SK-N-SH (cell line): ENCODE measurements around the gene FBXL2. TPM values are rescaled to one million over a fixed set of nuclear protein-coding genes. Genes with fewer than 3 reads are reported as not detected.

Source experiments
- CTCF ChIA-PET: fragments of 300-600, 350-600 bp; formaldehyde crosslinking; extraction: SDS; loops from one replicate; lab custom pipeline; 2021; lab: Yijun Ruan, JAX
- POLR2A ChIA-PET: fragments of 350-600 bp; sonication (Branson Sonifier 250); formaldehyde crosslinking; extraction: SDS; loops from one replicate; lab custom pipeline; 2020; ENCODE audit warnings: antibody characterized with exemption, inconsistent platforms; lab: Yijun Ruan, JAX
- DNase-seq: peaks from one replicate; pipeline ENCODE4 v3.0.0; 2012
- H2AFZ ChIP-seq: fragments of 200-600 bp; sonication (generic); 2 replicates; pipeline ENCODE4 v1.8.1; 2016; ENCODE audit warnings: antibody characterized with exemption, mild to moderate bottlenecking, low read depth
- H3F3A ChIP-seq: fragments of 200-600 bp; sonication (generic); replicated peaks from 2 replicates; pipeline ENCODE3; 2016; ENCODE audit warnings: antibody characterized with exemption, mild to moderate bottlenecking; ENCODE audit not compliant: insufficient read depth
- H3K27ac ChIP-seq, 2 experiments: fragments of 200-500 bp in 1 of 2; fragments of 200-600 bp in 1 of 2; sonication (Bioruptor generic) in 1 of 2; sonication (generic), shearing (Covaris generic) in 1 of 2; 2 replicates each; pipeline versions ENCODE4 v1.5.1 to v1.6.1; 2014 to 2016; ENCODE audit warnings: low read depth in 2 of 2, inconsistent platforms in 1 of 2, low read length in 1 of 2, mild to moderate bottlenecking in 1 of 2, mixed read lengths in 1 of 2
- H3K27me3 ChIP-seq: fragments of 200-600 bp; sonication (generic), shearing (Covaris generic); 2 replicates; pipeline ENCODE4 v1.6.1; 2016; ENCODE audit warnings: mixed run types; ENCODE audit not compliant: insufficient read depth
- H3K36me3 ChIP-seq, 2 experiments: fragments of 200-500 bp in 1 of 2; fragments of 200-600 bp in 1 of 2; sonication (Bioruptor generic) in 1 of 2; sonication (generic) in 1 of 2; replicated peaks in 1 of 2; 2 replicates each; pipeline versions ENCODE3 to v1.5.1; 2014 to 2016; ENCODE audit warnings: low read length in 1 of 2, mild to moderate bottlenecking in 1 of 2; ENCODE audit not compliant: insufficient read depth in 2 of 2, control insufficient read depth in 1 of 2
- H3K4me1 ChIP-seq, 2 experiments: fragments of 200-500 bp in 1 of 2; fragments of 200-600 bp in 1 of 2; sonication (Bioruptor generic) in 1 of 2; sonication (generic), shearing (Covaris generic) in 1 of 2; 2 replicates each; pipeline versions ENCODE4 v1.5.1 to v1.6.1; 2014 to 2016; ENCODE audit warnings: low read depth in 1 of 2, low read length in 1 of 2, mixed run types in 1 of 2; ENCODE audit not compliant: insufficient read depth in 2 of 2, control insufficient read depth in 1 of 2
- H3K4me2 ChIP-seq: fragments of 200-600 bp; sonication (generic), shearing (Covaris generic); 2 replicates; pipeline ENCODE4 v1.6.1; 2017; ENCODE audit warnings: mixed run types
- H3K4me3 ChIP-seq, 2 experiments: fragments of 200-500 bp in 1 of 2; fragments of 200-600 bp in 1 of 2; sonication (Bioruptor generic) in 1 of 2; sonication (generic), shearing (Covaris generic) in 1 of 2; 2 replicates each; pipeline versions ENCODE4 v1.5.1 to v1.8.1; 2014 to 2016; ENCODE audit warnings: low read depth in 2 of 2, inconsistent platforms in 1 of 2, low read length in 1 of 2, mild to moderate bottlenecking in 1 of 2, mixed read lengths in 1 of 2, moderate library complexity in 1 of 2
- H3K79me2 ChIP-seq: fragments of 200-600 bp; sonication (generic); 2 replicates; pipeline ENCODE4 v1.8.1; 2017; ENCODE audit warnings: mild to moderate bottlenecking; ENCODE audit not compliant: insufficient read depth
- H3K9ac ChIP-seq: fragments of 200-600 bp; sonication (generic); 2 replicates; pipeline ENCODE4 v1.6.1; 2017; ENCODE audit warnings: mixed run types
- H3K9me2 ChIP-seq: fragments of 200-600 bp; sonication (generic); 2 replicates; pipeline ENCODE4 v1.6.1; 2017; ENCODE audit warnings: mixed run types
- H3K9me3 ChIP-seq: fragments of 200-600 bp; sonication (generic); 2 replicates; pipeline ENCODE4 v1.6.1; 2017; ENCODE audit warnings: mixed run types, mild to moderate bottlenecking, moderate library complexity
- H4K20me1 ChIP-seq: fragments of 200-600 bp; sonication (generic); 2 replicates; pipeline ENCODE4 v1.6.1; 2017; ENCODE audit warnings: mild to moderate bottlenecking, mixed run types; ENCODE audit not compliant: insufficient read depth
- CTCF ChIP-seq: fragments of 200-600 bp; sonication (generic); IDR thresholded peaks from 2 replicates; pipeline ENCODE4 v1.6.1; 2017; ENCODE audit warnings: antibody characterized with exemption, mild to moderate bottlenecking, moderate library complexity
- ELF1 ChIP-seq: IDR thresholded peaks from 2 replicates; pipeline ENCODE4 v1.4.0; 2012
- FOXJ3 ChIP-seq: sonication (generic); formaldehyde crosslinking; IDR thresholded peaks from 2 replicates; pipeline ENCODE4 v1.5.1; 2020; ENCODE audit warnings: mild to moderate bottlenecking, missing genetic modification reagents
- GABPA ChIP-seq: IDR thresholded peaks from 2 replicates; pipeline ENCODE4 v1.4.0; 2012; ENCODE audit warnings: low read depth, mild to moderate bottlenecking
- JUND ChIP-seq: IDR thresholded peaks from 2 replicates; pipeline ENCODE4 v1.4.0; 2012
- MXI1 ChIP-seq: IDR thresholded peaks from 2 replicates; pipeline ENCODE4 v1.6.1; 2012; ENCODE audit warnings: mild to moderate bottlenecking, low read depth, low read length, improper control_type of control experiment
- RXRA ChIP-seq: IDR thresholded peaks from 2 replicates; pipeline ENCODE4 v1.4.0; 2012; ENCODE audit warnings: low read depth, mild to moderate bottlenecking, borderline replicate concordance
- SIN3A ChIP-seq: IDR thresholded peaks from 2 replicates; pipeline ENCODE4 v1.6.1; 2012; ENCODE audit warnings: low read depth, mild to moderate bottlenecking, low read length, moderate library complexity, borderline replicate concordance
- SMC3 ChIP-seq: IDR thresholded peaks from 2 replicates; pipeline ENCODE4 v1.6.1; 2012; ENCODE audit warnings: low read depth, low read length, improper control_type of control experiment
- YY1 ChIP-seq: IDR thresholded peaks from 2 replicates; pipeline ENCODE4 v1.4.0; 2012; ENCODE audit warnings: low read depth, mild to moderate bottlenecking
- WGBS: methylation state at CpG from one replicate; pipeline ENCODE4 v1.1.6; 2017; ENCODE audit warnings: low lambda C conversion rate; 5-methylcytosine and 5-hydroxymethylcytosine counted together
- polyA plus RNA-seq, 3 experiments: library from polyadenylated mRNA; depleted of rRNA; stranded (reverse); fragments of >200 nt; gene quantifications; 2 replicates each; pipeline ENCODE4 v1.2.3, GENCODE V29; 2012
- TF ChIP-seq, protein P1 (sequence below): fragments of 150-350 bp; IDR thresholded peaks from 2 replicates; pipeline ENCODE4 v1.6.1; 2017; ENCODE audit warnings: antibody characterized with exemption, low read length, low read depth, borderline replicate concordance
- TF ChIP-seq, protein P2 (sequence below): IDR thresholded peaks from 2 replicates; pipeline ENCODE4 v1.4.0; 2012; ENCODE audit warnings: low read depth
- TF ChIP-seq, protein P3 (sequence below): IDR thresholded peaks from 2 replicates; pipeline ENCODE4; 2012

The FBXL2 gene
- polyA plus RNA-seq, 1 of the 3 experiments (the other 2 are of a cell fraction): 13.7 TPM

DNA sequence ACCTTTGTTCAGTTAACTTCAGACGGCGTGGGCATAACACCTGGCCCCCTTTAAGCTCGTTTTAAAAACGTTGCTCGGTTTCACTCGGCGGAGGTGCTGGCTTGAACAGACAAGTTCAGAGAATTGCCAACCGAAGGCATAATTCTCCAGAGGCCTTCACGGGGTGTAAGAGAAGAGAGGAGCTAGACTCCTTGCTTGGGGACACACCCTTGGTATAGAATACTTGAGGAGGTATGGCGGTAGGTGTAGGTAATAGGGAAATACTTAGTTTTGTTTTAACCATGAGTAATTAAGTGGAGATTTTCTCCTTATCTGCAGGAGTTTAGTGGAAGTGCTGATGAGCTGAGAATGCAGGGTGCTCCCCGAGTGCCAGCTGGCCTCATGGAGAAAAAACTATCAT is 921 bp downstream of the FBXL2 start:
- H3K79me2 ChIP-seq: peaks cover 58% of the 10 kb centered on the region
- DNase-seq: peak; percentile 18
- 0 out of 4 replicates have a peak overlapping the region, but pooled peaks of 1 of the 2 experiments have one; percentile 16 for H3K27ac ChIP-seq

DNA sequence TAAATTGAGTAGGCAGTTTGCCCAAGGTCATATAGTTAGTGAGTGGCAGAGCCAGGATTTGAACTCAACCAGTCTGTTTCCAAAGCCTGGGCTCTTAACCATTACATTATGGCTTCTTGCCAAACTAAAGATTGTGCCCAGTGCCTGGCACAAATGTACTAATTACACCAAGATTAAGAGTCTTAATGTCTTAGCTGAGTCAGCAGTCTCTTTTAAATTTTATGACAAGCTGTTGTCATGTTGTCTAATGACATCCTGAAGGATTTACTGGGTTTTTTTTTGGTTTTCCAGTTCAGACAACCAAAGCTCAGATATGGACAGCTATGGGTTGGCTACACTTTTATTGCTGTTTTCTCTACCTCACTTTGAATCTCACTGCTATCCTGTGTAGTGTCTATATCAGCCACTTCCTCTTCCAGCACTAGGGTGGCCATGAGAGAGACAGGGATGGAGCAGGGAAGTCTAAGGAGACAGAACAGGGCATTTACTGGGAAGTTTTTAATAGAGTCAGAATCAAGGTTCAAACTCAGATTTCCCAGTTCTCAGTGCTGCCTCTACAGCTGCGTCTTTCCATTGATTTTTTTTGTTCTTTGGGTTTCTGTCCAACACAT is 10.5 kb downstream of the FBXL2 start:
- Histone ChIP-seq H3K9me2 (no peaks in the 10 kb centered on the region), H3K4me3 (no peak overlapping the region), H4K20me1 (no peaks in the 10 kb centered on the region), H3K27me3 (no peaks in the 10 kb centered on the region), H2AFZ (no peak overlapping the region), H3K9ac (no peak overlapping the region), H3K27ac (no peak overlapping the region), H3K4me2 (no peak overlapping the region), H3K9me3 (no peaks in the 10 kb centered on the region; the same call in 1 of the 2 replicates), H3F3A (no peaks in the 10 kb centered on the region), H3K4me1 (no peaks in the 10 kb centered on the region), H3K79me2 (peaks cover 82% of the 10 kb centered on the region), H3K36me3 (peaks cover 0 to 8% of the 10 kb centered on the region in 2 experiments)
- DNase-seq: no peak
- TF ChIP-seq, protein P1, sequence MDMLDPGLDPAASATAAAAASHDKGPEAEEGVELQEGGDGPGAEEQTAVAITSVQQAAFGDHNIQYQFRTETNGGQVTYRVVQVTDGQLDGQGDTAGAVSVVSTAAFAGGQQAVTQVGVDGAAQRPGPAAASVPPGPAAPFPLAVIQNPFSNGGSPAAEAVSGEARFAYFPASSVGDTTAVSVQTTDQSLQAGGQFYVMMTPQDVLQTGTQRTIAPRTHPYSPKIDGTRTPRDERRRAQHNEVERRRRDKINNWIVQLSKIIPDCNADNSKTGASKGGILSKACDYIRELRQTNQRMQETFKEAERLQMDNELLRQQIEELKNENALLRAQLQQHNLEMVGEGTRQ: no peak
- TF ChIP-seq FOXJ3 (CRISPR knock-in tag): no peak
- TF ChIP-seq RXRA: no peak
- TF ChIP-seq YY1: no peak
- TF ChIP-seq, protein P2, sequence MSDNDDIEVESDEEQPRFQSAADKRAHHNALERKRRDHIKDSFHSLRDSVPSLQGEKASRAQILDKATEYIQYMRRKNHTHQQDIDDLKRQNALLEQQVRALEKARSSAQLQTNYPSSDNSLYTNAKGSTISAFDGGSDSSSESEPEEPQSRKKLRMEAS: no peak
- ChIA-PET CTCF (interaction anchor here (0.9 to 1.8 kb wide), 2 partner anchors 10 to 85 kb away, joined by 3 to 5 read pairs; no protein-coding TSS in a partner anchor), POLR2A (no interaction called here)
- 88% methylated on average over 1 of the region's 1 CpG for WGBS

More for the DNA sequence above, 921 bp downstream of the FBXL2 start:
- H2AFZ ChIP-seq: peak overlapping the region; percentile 85; the same call in 1 of the 2 replicates
- no peaks in the 10 kb centered on the region for H3K36me3 ChIP-seq
- H3K9me2 ChIP-seq: no peaks in the 10 kb centered on the region
- no peaks in the 10 kb centered on the region for H4K20me1 ChIP-seq
- no peaks in the 10 kb centered on the region for H3K9me3 ChIP-seq
- peaks cover 16% of the 10 kb centered on the region for H3F3A ChIP-seq
- POLR2A ChIA-PET: interaction anchor here (1.3 kb wide), 1 partner anchor 163 kb away, joined by 3 read pairs; the partner anchor contains the start of gene UBP1
- 14% methylated on average over 11 of the region's 11 CpGs for WGBS
- H3K4me3 ChIP-seq: peak overlapping the region; percentile 74 to 81
- H3K4me1 ChIP-seq: peaks cover 0 to 7% of the 10 kb centered on the region in 2 experiments; a peak in 2 of 4 replicates
- CTCF ChIA-PET: interaction anchor here (0.7 to 2.5 kb wide), 5 partner anchors 9 to 209 kb away, joined by 3 to 17 read pairs (median 3); no protein-coding TSS in a partner anchor
- H3K27me3 ChIP-seq: no peaks in the 10 kb centered on the region
- H3K9ac ChIP-seq: peak overlapping the region; percentile 80
- no peak for TF ChIP-seq RXRA
- TF ChIP-seq ELF1: no peak
- peak overlapping the region; percentile 71 for H3K4me2 ChIP-seq

DNA sequence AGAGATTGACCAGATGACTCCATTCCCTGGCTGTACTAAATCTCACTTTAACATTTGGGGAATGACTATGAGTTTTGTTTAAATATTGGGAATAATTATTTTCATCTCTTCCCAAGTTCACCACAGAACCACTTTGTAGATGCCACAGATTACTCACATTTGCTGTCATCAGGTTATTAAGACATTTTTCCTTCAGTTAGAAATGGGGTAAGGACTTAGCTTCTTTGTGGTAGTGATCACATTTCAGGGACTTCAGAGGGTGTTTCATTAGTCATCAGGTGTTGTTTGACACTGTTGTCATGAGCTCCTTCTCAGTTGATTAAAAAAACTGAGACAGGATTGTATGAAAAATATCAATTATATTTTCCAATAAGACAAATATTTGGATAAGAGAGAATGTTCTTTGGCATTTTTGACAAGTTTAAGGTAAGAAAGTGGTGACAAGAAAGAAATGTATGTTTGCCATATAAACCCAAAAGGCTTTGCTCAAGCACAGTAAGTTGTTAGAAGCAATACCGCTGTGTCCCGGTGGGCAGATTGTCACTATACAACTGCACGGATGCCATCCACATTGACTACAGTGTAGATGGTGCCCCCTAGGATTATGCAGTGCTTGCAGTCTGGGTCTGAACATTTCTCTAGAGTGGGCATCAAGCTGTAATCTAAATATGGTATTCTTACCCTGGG is 22.3 kb downstream of the FBXL2 start:
- Histone ChIP-seq H3K4me1 (peaks cover 0 to 11% of the 10 kb centered on the region in 2 experiments; a peak in 1 of 4 replicates), H3K4me3 (no peak overlapping the region), H3K27ac (peak overlapping the region; percentile 55 to 89; a peak in 3 of 4 replicates), H2AFZ (no peak overlapping the region), H3K4me2 (peak overlapping the region; percentile 62), H3K9me2 (no peaks in the 10 kb centered on the region), H4K20me1 (no peaks in the 10 kb centered on the region), H3K27me3 (no peaks in the 10 kb centered on the region), H3K36me3 (peaks cover 0 to 26% of the 10 kb centered on the region in 2 experiments), H3K9me3 (peaks cover 5% of the 10 kb centered on the region; the same call in 1 of the 2 replicates), H3K9ac (peak overlapping the region; percentile 56), H3F3A (peaks cover 39% of the 10 kb centered on the region), H3K79me2 (peaks cover 38% of the 10 kb centered on the region)
- 88% methylated on average over 3 of the region's 3 CpGs for WGBS
- POLR2A ChIA-PET: no interaction called here
- DNase-seq: no peak
- CTCF ChIA-PET: interaction anchor here (1.9 kb wide), 1 partner anchor 168 kb away, joined by 6 read pairs; no protein-coding TSS in a partner anchor
- TF ChIP-seq, protein P1: no peak
- TF ChIP-seq, protein P3, sequence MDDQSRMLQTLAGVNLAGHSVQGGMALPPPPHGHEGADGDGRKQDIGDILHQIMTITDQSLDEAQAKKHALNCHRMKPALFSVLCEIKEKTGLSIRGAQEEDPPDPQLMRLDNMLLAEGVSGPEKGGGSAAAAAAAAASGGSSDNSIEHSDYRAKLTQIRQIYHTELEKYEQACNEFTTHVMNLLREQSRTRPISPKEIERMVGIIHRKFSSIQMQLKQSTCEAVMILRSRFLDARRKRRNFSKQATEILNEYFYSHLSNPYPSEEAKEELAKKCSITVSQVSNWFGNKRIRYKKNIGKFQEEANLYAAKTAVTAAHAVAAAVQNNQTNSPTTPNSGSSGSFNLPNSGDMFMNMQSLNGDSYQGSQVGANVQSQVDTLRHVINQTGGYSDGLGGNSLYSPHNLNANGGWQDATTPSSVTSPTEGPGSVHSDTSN: peak; percentile 70
- no peak for TF ChIP-seq GABPA
- no peak for TF ChIP-seq SIN3A
- peak; percentile 34; the same call in 1 of the 2 replicates for TF ChIP-seq JUND
- no peak for TF ChIP-seq RXRA
- TF ChIP-seq, protein P2: no peak
- TF ChIP-seq SMC3: no peak
- TF ChIP-seq MXI1: no peak
- TF ChIP-seq CTCF: 0 out of 2 replicates have a peak, but pooled peaks have one; percentile 20
